Activated CD8-positive, alpha-beta memory T cell treated with anti-CD3 and anti-CD28 coated beads for 4 hours (primary cell): ENCODE data around the gene DNAL1.
"Not testable (repeated sequence)": the region's sequence is repeated elsewhere in the genome, so short reads cannot be mapped to it uniquely, and the experiment has no call there.

Source experiments
- DNase-seq, 2 donors: peaks; one replicate each; pipeline ENCODE4 v3.0.0-alpha.2; 2020; ENCODE audit warnings: low read depth in 2 of 2

DNAL1 gene

DNA sequence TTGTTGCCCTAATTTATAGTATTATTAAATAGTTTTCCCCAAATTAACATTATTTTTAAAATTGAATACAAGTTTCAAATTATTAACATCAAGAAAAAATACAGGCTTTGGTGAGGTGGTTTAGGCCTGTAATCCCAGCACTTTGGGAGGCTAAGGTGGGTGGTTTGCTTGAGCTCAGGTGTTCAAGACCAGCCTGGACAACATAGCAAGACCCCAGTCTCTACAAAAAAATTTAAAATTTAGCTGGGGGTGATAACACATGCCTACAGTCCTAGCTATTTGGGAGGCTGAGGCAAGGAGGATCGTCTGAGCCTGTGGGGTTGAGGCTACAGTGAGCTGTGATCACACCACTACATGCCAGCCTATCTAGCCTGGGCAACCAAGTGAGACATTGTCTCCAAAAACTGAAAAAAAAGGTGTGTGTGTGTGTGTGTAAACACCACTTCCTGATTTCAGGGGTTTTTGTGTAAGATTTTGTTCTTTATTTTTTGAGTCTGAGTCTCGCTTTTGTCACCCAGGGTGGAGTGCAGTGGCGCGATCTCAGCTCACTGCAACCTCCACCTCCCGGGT, 3.9 kb upstream of the DNAL1 start:
- DNase-seq: no peak

DNA sequence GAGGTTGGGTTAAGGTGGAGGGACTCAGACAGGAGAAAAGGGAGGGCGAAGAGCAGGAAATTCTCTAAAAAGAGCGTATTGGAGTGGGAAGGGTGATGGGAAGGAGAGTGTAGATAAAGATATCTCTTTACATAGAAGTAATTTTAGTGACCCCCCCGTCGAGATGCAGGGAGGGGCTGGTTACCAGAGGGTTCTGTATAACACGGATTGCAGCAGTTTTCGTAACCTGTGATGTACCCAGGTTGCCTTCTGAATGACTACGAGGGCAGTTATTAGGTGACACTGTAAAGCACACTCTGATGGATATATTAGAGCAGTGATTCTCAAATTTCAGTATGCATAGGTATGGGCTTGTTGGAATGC, 443 bp downstream of the DNAL1 start:
- DNase-seq: no peak

DNA sequence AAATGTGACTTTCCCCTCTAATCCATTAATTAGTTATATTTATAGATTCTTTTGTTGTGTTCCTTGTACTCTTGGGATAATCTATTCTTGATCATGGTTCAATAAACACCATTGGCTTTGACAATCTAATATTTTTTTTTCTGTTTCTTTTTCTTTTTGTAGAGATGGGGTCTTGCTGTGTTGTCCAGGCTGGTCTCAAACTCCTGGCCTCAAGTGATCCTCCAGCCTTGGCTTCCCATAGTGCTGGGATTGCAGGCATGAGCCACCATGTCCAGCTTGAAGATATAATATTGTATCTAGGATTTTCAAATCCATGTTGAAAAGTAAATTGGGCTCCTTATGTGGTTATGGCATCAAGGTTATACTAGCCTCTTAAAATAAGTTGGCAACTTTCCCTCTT, 6.2 kb downstream of the DNAL1 start:
- no peak for DNase-seq

DNA sequence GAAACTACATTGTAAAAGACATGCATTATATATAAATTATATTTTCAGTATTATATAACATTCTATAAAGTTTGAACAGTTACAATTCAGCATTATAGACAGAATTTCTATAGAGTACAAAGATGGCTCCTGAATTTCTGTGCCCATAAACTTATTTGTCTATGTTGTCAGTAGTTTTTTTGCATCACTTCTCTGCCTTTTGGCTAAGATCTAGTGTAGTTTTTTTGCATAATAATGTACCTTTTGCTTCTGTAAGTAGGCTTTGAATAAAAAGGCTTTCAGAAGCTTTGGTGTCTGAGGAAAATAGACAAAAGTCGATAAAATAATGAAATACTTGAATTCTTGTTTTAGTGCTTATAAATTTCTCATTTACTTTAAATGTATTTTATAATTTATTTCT, 11.1 kb downstream of the DNAL1 start:
- no peak for DNase-seq

DNA sequence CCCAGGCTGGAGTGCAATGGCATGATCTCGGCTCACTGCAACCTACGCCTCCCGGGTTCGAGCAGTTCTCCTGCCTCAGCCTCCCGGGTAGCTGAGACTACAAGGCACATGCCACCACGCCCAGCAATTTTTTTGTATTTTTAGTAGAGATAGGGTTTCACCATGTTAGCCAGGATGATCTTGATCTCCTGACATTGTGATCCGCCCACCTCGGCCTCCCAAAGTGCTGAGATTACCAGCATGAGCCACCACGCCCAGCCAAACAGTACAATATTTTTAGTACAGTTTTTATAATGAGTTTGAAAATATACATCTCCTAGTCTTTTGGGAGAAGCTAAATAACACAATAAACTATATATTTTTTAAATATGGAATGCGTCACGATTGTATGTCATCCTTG, 14.4 kb downstream of the DNAL1 start:
- DNase-seq: not testable (repeated sequence)

DNA sequence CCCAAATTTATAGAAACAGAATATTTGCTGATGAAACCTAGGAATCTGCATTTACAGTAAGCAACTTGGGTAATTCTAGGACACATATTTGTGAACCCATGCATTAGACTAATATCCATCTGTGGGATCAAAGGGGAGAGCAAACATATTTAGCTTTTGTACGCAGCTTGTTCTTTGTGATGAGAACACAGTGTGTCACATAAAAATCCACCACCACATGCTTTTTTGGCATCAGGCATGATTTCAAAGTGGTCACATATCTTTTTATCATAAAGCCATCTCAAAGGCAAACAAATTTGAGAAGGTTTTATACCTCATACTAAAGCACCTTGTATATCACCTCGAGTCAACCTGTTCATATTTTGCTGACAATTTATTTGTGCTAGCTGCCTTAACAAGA, 15.7 kb downstream of the DNAL1 start:
- no peak for DNase-seq

DNA sequence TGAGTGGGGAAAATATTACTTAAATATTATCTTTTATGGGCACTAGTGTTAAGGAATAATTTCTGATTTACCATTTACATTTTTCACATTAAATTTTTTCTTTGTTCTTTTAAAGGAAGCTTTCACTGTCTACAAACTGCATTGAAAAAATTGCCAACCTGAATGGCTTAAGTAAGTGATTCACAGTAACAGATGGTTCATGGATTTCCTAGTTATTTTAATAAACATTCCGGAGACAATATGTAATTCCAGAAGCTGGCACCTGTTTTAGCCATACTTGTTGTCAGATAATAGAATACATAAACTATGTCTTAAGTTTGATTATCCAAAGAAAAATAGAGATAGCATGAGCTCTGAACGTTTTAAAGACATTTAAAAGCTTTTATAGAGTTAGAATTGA, 17.1 kb downstream of the DNAL1 start:
- no peak for DNase-seq

DNA sequence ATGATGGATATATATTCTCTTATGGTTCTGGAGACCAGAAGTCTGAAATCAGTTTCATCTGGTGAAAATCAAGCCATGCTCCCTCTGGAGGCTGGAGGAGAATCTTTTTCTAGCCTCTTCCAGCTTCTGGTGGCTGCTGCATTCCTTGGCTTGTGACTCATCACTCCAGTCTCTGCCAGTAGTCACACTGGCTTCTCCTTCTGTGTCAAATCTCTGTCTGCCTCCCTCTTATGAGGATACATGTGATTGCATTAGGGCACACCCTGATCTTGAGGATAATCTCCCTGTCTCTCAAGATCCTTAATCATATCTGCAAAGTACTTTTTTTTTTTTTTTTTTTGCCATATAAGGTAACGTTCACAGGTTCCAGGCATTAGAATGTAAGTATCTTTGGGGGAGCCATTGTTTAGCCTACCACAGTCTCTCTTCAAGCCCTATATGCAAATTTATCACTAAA, 17.7 kb downstream of the DNAL1 start:
- DNase-seq: no peak

DNA sequence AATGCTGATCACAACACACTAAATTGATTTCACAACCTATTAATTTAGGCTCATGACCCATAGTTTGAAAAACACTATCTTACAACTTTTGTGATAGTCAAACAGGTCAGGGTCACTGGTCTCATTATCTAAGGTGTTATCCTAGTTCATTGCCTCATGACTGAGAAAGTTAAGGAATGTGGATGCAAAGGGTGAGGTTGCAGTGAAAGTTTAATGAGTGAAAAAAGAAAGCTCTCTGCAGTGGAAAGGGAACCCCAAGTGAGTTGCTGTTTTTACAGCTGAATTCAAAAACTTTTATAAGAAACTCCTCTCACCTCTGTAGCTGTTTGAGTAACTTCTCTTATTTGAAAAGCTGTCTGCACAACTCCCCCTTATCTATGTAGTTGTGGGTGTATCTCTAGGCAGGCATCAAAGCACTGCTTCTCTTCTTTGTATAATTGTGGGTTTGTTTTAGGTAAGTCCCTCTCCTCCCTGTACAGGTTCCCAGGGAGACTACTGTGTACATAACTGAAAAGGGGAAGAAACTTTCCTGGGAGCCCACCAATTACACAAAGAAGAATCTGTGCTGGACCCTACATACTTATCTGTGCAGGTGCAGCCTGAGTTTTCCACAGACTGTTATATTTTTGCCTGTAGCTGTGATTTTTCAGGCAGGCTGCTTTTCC, 18.9 kb downstream of the DNAL1 start:
- DNase-seq: no peak

DNA sequence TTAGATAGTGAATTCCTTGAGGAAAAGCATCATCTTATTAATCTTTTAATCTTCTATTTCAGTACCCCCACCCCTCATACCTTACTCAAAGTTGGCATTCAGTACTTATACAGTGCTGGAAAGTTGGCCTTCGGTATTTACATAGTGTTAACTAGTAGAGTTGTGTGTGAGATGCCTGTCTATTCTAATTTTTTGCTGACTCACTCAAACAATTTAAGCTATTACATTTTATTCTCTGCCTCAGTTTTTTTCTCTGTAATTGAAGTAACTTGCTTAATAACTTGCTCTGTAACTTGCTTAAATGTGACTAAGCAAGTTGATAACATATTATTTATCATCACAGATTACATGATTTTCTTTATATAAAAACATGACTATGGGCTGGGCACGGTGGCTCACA, 20.3 kb downstream of the DNAL1 start:
- no peak for DNase-seq

DNA sequence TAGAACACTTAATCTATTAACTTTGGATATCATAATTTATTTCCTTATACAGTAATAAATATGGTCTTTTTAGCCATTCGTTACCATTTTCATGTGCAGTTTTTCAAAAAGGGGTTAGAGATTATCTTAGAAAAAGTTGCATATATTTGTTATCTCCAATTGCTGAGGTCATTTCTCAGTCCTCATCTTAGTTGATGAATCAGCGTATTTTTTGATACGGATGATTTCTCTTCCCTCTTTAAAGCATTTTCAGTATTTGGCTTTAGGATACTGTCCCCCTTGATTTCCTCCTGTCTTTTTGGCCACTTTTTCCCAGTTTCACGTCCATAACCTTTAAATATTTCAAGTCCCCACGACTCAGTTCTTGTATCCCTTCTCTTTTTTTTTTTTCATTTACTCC, 21.8 kb downstream of the DNAL1 start:
- DNase-seq: no peak

DNA sequence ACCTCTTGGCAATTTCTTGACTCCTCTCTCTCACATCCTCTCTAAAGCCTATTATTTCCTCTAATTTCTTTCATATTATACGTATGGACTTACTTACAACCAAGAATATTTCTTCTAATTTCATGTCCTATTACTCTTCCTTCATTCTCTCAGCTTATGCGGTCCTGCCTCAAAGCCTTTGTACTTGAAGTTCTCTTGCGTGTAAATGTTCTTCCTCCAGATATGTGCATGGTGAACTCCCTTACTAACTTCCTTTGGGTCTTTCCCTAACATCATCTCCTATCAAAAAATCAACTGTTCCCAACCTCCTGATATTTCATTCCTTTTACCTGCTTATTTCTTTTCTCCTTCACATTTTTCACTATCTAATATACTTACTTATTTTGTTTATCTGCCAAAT, 23.1 kb downstream of the DNAL1 start:
- DNase-seq: no peak

DNA sequence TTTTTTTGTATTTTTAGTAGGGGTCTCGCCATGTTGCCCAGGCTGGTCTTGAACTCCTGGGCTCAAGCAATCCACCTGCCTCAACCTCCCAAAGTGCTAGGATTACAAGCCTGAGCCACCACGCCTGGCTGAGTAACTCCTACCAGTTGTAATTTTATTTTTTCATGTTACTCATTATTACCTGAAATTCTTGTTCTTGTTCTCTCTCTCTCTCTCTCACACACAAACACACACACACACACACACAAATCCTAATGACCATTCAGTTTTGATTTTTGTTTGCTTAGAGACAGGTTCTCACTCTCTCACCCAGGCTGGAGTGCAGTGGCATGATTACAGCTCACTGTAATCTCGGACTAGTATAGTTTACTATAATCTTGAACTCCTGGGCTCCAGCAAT, 30.2 kb downstream of the DNAL1 start:
- no peak for DNase-seq

DNA sequence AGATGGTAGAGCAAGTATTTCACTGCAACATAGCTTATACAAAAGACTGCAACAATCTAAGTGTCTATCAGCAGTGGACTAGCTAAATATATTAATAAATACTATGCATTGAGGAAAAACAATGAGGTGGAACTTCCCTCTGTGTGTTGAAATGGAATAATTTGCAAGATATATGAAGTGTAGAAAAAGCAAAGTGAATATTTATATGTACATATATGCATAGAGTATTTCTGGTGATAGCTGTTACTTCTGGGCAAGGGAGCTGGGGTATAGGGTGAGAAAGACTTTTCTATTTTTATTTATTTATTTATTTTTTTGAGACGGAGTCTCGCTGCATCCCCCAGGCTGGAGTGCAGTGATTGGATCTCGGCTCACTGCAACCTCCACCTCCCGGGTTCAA, 33.9 kb downstream of the DNAL1 start:
- no peak for DNase-seq

DNA sequence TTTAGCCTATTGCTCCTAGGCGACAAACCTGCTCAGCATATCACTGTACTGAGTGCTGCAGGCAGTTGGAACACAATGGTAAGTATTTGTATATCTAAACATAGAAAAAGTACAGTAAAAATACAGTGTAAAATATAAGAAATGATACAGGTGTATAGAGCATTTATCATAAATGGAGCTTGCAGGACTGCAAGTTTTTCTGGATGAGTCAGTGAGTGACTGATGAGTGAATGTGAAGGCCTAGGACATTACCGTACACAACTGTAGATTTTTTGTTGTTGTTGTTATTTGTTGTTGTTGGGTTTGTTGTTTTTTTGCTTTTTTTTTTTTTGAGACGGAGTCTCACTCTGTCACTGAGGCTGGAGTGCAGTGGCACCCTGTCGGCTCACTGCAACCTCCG, 36.0 kb downstream of the DNAL1 start:
- DNase-seq: no peak

DNA sequence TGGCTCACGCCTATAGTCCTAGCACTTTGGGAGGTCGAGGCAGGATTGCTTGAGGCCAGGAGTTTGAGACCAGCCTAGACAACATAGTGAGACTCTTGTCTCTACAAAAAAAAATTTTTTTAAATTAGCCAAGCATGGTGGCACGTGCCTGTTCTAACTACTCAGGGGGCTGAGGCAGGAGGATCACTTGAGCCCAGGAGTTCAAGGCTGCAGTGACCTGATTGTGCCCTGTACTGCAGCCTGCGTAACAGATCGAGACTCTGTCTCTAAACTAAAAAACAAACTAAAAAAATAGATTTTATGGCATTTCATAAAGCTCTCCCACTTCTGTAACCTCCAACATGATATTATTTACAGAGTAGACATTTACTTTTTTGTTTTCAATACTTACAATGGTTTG, 39.8 kb downstream of the DNAL1 start:
- DNase-seq: no peak

DNA sequence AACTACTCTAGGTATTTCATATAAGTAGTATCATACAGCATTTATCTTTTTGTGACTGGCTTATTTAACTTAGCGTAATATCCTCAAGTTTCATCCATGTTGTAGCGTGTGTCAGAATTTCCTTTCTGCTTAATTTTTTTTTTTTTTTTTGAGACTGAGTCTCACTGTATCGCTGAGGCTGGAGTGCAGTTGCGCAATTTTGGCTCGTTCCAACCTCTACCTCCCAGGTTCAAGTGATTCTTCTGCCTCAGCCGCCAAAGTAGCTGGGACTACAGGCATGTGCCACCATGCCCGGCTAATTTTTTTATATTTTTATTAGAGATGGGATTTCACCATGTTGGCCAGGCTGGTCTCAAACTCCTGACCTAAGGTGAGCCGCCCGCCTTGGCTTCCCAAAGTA, 40.5 kb downstream of the DNAL1 start:
- DNase-seq: no peak

DNA sequence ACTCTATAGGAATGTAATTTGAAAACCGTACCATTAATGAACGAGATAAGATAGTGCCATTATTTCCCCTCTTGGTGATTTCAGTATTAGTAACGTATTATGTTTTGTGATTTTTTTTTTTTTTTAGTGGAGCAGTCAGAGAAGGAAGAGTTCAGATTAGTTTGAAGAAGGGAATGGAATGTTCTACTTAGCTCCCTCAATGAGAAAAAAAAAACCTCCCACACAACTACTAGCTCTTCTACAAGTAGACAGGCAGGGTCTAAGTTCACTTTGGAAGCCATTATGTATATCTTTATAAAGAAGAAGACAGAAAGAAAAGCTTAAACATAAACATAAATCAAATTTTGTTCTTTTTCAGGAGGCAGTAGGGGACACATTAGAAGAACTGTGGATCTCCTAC, 42.1 kb downstream of the DNAL1 start:
- DNase-seq: no peak

DNA sequence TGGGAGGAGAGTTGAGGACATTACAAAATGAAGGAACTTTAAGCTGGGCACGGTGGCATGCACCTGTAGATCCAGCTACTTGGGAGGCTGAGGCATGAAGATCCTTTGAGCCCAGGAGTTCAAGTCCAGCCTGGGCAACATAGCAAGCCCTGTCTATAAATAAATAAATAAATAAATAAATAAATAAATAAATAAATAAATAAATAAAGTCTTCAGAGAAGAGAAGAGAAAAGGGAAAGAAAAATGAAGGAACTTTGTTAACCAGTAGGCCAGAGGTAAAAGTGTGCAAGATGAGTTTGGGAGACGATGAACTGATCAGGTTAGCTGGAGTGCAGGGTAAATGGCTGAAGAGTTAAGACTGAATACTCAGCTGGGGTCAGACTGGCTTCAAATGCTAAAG, 49.3 kb downstream of the DNAL1 start:
- no peak for DNase-seq

DNA sequence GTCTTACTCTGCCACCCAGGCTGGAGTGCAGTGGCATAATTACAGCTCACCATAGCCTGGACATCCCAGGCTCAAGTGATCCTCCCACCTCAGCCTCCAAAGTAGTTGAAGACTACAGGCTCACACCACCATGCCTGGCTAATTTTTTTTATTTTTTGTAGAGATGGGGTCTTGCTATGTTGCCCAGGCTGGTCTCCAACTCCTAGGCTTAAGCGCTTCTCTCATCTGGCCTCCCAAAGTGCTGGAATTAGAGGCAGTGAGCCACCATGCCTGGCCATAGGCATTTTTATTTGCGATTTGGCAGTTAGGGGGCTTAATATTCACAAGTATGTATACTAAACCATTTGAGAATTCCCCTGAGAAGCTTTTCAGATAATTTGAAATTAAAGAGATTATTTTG, 50.3 kb downstream of the DNAL1 start:
- DNase-seq: no peak

DNA sequence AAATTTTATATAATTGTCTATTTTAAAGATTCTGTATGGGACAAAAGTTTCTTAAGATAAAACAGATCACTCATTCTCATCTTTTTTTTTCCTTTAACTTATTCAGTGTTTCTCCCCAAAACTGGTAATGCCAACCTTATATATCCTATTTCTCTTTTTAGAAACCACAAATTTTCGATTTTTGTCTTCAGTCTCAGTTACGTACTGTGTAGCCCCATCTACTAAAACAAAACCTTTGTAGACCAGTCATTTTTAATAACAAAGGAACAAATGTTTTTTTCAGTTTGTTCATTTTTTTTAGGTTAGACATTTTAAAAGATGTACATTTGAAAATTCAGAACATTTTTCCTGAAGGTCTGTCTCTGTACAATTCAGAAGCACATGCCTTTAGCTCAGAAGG, 51.2 kb downstream of the DNAL1 start:
- no peak for DNase-seq

DNA sequence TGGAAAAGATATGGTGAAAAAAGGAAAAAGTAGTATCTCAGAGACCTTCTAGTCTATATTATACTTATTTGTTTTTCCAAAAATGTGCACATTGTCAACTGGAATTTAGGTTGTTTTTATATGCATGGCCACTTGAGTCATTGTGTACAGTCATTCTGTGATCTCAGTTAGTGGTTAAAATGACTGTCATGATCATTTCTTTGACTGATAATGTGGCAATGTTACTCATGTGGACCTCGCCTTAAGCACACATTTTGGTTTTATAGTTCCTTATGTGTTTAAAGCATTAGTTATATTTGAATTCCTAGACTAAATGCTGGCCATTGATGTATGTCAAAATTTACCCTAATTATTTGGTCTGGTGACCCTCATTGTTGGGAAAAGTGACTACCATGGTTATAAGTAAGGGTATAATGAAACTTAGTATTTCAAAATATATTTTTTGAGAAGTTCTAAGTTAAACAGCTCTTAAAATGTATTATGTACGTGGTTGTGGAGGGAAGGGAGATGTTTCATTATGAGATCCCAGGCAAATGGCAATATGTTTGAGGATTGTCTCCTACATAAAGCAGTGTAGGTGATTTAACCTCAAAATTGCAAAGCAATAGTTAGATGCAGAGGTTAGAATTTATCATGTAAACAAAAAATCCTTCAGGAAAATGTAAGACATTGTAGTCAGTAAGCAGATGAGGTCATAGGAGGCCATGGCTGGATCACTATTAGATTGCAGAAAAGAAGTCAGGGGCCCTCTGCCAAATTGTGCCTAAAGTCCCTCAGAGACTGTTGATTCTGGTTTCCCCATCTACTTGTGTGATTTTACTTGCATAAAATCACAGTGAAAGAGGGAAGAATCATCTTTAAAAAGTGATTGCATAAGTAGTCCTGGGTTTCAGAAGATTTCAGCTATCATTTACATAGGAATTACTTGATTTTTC, 51.9 kb downstream of the DNAL1 start:
- DNase-seq: no peak

DNA sequence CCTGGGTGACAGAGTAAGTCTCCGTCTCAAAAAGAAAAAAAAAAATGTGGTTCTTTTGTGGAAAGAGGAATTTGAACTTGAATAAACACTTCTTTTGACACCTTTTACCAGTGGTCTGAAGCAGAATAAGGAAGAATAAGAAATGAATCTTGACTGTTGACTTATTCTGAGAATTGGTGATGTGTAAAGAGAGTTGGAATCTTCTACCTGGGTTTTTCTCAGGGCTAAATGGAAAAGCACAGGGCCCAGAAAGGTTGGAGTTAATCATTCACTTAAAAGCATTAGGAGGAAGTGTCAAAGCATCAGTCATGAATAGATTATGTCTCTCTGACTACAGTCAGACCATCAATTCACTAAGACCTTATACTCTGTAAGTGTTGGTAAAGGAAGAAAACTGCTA, 55.5 kb downstream of the DNAL1 start:
- DNase-seq: no peak
